ENCODE measurements around the gene RHOF. TPM values are rescaled to one million over a fixed set of nuclear protein-coding genes. Genes with fewer than 3 reads are reported as not detected.
"Not testable (repeated sequence)": the region's sequence is repeated elsewhere in the genome, so short reads cannot be mapped to it uniquely, and the experiment has no call there.

Gene RHOF
- total and polyA plus RNA-seq, 8 donors, result 3.2 to 105 (median 23.3) TPM

DNA sequence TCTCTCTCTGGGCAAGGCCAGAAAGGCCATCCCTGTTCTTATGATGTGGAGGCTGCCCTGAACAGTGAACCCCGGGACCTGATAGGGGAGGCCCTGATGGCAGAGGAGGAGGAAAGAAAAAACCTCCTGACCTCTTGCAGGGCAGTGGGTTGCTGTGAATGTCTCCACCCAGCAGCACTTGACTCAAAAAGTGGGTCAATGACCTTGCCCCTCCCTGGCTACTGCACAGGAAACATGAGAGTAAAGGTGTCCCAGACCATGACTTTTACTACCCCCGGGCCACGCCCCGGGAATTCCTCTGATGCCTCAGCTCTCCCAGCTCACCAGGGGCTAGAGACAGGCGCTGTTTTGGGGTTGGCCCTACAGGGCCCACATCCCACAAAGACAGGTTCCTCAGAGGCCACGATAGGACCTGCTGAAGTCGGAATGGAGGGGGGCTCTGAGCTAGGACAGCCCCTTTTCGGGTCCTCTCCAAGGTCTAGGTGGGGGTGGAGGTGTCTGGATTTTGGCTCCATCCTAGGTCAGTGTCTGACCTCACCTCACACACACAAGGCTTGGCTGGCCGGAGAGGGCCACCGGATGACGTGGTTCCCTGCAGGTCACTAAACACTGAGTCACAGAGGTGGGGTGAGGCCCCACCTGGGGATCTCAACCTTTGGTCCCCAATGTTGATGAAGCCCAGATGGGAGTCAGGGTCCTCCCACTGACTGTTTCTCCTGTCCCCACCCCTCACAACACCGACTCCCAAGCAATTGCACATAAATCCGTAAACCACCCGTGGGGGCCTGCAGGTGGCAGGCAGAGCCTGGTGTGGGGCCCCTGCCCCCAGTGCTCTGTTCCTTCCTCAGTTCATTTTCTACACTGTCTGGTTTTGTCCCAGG is 1.6 kb downstream of the RHOF start:
- H3K27ac ChIP-seq, result peak overlapping the region; percentile 99 to 100 (median 100)
- peaks cover 55 to 100% (median 75%) of the 10 kb centered on the region in 4 donors for H3K4me1 ChIP-seq

DNA sequence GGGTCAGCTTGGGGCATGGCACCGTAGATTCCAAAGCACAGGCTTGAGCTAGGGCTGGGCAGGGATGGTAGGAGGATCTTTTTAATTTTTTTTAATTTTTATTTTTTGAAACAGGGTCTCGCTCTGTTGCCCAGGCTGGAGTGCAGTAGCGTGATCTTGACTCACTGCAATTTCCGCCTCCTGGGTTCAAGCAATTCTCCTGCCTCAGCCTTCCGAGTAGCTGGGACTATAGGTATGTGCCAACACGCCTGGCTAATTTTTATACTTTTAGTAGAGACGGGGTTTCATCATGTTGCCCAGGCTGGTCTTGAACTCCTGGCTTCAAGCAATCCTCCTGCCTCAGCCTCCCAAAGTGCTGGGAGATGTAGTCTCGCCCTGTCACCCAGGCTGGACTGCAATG is 2.7 kb downstream of the RHOF start:
- DNase-seq, H3K27me3 ChIP-seq, H3K9me3 ChIP-seq, H3K36me3 ChIP-seq: not testable (repeated sequence)
- intact Hi-C loops (cut with DNase I; ENCODE audit: low total_unique reads), result loop anchor here (5.0 kb wide), 1 partner anchor 93 kb away; no protein-coding TSS in a partner anchor
- peak overlapping the region in 1 of 4 donors; percentile 8 for H3K4me3 ChIP-seq
- WGBS, 5 donors, result 87 to 95% (median 93%) methylated on average over 8 of the region's 8 CpGs
- H3K27ac ChIP-seq, result peak overlapping the region; percentile 53 to 84 (median 76)
- H3K4me1 ChIP-seq, result peaks cover 45 to 100% (median 74%) of the 10 kb centered on the region in 4 donors

More for the DNA sequence above, 1.6 kb downstream of the RHOF start:
- Histone ChIP-seq H3K4me3 (peak overlapping the region in 3 of 4 donors; percentile 58 to 61 (median 60)), H3K27me3 (no peaks in the 10 kb centered on the region), H3K9me3 (no peaks in the 10 kb centered on the region), H3K36me3 (peaks cover 10 to 15% (median 12%) of the 10 kb centered on the region in 4 donors)
- WGBS, 5 donors, result 55 to 72% (median 64%) methylated on average over 5 to 14 of the region's 14 CpGs
- peak; percentile 64 to 65 for DNase-seq
- intact Hi-C loops (cut with DNase I; ENCODE audit: low total_unique reads), result loop anchor here (5.0 kb wide), 1 partner anchor 95 kb away; no protein-coding TSS in a partner anchor
- TF ChIP-seq, protein P1, sequence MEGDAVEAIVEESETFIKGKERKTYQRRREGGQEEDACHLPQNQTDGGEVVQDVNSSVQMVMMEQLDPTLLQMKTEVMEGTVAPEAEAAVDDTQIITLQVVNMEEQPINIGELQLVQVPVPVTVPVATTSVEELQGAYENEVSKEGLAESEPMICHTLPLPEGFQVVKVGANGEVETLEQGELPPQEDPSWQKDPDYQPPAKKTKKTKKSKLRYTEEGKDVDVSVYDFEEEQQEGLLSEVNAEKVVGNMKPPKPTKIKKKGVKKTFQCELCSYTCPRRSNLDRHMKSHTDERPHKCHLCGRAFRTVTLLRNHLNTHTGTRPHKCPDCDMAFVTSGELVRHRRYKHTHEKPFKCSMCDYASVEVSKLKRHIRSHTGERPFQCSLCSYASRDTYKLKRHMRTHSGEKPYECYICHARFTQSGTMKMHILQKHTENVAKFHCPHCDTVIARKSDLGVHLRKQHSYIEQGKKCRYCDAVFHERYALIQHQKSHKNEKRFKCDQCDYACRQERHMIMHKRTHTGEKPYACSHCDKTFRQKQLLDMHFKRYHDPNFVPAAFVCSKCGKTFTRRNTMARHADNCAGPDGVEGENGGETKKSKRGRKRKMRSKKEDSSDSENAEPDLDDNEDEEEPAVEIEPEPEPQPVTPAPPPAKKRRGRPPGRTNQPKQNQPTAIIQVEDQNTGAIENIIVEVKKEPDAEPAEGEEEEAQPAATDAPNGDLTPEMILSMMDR (IDR thresholded peaks at IDR 0.05), result no peak
- TF ChIP-seq EP300 (IDR thresholded peaks at IDR 0.05) (no peak), POLR2AphosphoS5 (IDR thresholded peaks at IDR 0.05) (no peak), POLR2A (IDR thresholded peaks at IDR 0.05) (no peak)

DNA sequence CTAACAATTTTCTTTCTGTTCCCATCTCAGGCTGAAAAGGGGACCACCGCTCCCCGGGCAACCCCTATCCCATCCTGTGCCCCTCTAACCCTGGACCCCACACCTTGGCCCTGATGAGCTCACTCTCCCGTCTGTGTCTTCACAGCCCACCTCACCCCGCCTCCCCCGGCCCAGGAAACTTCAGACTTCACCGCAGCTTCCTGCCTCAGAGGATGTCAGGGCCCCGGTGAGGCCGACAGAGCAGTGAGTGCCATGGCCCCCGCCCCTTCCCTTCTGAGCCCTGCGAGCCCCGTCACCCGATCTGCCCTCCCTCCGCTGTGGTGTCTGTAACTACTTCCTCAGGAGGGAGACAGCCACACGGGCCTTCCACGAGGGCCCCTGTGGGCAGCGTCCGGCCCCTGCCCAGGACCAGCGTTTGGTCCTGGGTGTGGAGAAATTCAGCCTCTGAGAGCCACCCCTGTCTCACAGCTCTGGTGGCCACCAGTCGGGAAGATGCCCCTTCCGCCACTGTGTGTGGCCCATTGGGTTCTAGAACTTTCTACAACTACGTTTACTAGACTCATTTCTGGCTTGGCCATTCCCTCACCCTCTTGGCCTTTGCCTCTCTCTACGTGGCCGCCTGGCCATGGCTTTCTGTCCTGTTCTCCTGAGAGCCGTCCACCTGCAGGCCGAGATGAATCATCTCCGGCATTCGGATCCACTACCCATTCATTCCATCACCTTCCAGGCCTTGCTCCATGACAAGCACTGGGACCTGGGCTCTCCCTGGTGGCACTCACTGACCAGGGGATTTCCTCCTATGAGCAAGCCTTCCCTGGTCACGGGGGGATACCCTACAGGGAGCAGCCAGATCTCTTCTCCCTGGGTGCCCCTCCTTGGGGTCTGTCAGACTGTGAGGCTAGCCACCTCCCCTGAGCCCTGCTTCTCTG is 3.4 kb downstream of the RHOF start:
- WGBS, 5 donors, result 68 to 75% (median 70%) methylated on average over 21 to 28 of the region's 28 CpGs
- intact Hi-C loops (cut with DNase I; ENCODE audit: low total_unique reads), result loop anchor here (5.0 kb wide), 1 partner anchor 93 kb away; no protein-coding TSS in a partner anchor
- TF ChIP-seq POLR2AphosphoS5 (IDR thresholded peaks at IDR 0.05), result no peak
- no peaks in the 10 kb centered on the region for H3K36me3 ChIP-seq
- peaks cover 38 to 96% (median 67%) of the 10 kb centered on the region in 4 donors for H3K4me1 ChIP-seq
- peak; percentile 75 to 86 for DNase-seq
- no peaks in the 10 kb centered on the region for H3K9me3 ChIP-seq
- peak overlapping the region in 2 of 4 donors; percentile 8 to 10 for H3K4me3 ChIP-seq
- H3K27ac ChIP-seq, result peak overlapping the region; percentile 53 to 84 (median 76)
- H3K27me3 ChIP-seq, result no peaks in the 10 kb centered on the region

DNA sequence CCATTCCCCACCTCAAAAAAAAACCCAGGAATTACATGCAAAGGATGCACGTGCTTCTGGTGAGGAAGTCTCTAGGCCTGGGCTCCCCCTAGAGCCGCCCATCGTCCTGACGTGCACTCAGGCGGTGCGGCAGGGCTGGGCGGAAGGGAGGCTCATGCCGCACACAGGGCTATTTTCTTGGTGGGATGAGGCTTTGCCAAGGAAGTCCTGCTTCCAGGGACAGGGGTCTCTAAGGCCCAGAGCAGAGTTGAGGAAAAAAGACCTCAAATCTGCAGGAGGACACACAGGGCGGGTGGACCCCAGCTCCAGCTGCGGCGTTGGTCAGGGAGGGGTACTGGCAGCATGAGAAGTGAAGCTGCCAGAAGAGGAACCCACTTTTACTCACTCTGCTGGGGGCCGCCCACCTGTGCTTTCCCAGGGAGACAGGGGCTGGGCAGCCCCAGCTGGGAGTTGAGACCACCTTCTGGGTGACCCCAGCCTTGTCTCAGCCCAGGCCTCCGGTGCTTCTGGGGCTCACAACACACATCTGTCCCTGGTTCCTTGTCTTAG is 4.2 kb downstream of the RHOF start:
- Histone ChIP-seq H3K36me3 (no peaks in the 10 kb centered on the region), H3K4me1 (peaks cover 30 to 96% (median 63%) of the 10 kb centered on the region in 4 donors), H3K9me3 (no peaks in the 10 kb centered on the region), H3K4me3 (no peak overlapping the region), H3K27me3 (no peaks in the 10 kb centered on the region), H3K27ac (peak overlapping the region; percentile 53 to 84 (median 76))
- intact Hi-C loops (cut with DNase I; ENCODE audit: low total_unique reads), result no loop called here
- TF ChIP-seq POLR2A (IDR thresholded peaks at IDR 0.05) (no peak), POLR2AphosphoS5 (IDR thresholded peaks at IDR 0.05) (peak in 1 of 3 donors; percentile 12), EP300 (IDR thresholded peaks at IDR 0.05) (no peak)
- TF ChIP-seq, protein P1 (IDR thresholded peaks at IDR 0.05), result no peak
- DNase-seq, result peak in 1 of 2 donors; percentile 61
- 60 to 74% (median 71%) methylated on average over 12 to 13 of the region's 13 CpGs for WGBS, 5 donors

All from stomach (tissue), 9 donors.